ENCODE measurements around the gene PRSS53.

PRSS53 gene

GRCh38 chr16:31077024-31077423, 11.7 kb downstream of the PRSS53 start:
- DNase-seq = no peak

DNA sequence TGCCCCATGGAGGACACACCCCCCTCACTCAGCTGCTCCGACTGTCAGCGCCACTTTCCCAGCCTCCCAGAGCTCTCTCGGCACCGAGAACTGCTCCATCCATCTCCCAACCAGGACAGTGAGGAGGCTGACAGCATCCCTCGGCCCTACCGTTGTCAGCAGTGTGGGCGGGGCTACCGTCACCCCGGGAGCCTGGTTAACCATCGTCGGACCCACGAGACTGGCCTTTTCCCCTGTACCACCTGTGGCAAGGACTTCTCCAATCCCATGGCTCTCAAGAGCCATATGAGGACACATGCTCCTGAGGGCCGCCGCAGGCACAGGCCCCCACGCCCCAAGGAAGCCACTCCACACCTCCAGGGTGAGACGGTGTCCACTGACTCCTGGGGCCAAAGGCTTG, 12.4 kb downstream of the PRSS53 start:
- no peak for DNase-seq

- DNase-seq = no peak
Observed at GRCh38 chr16:31074814-31075183, 13.9 kb downstream of the PRSS53 start.

GRCh38 chr16:31073970-31074813, 14.6 kb downstream of the PRSS53 start, which contains the start of the genes ZNF646 and ZNF668:
TSS of gene ZNF646 (plus strand) at chr16:31074422. CDS start at chr16:31076325, 1,903 bp downstream.
TSS of gene ZNF668 (minus strand) at chr16:31074240. CDS start at chr16:31064459, 9,781 bp downstream.
- peak; percentile 96 for DNase-seq

DNA sequence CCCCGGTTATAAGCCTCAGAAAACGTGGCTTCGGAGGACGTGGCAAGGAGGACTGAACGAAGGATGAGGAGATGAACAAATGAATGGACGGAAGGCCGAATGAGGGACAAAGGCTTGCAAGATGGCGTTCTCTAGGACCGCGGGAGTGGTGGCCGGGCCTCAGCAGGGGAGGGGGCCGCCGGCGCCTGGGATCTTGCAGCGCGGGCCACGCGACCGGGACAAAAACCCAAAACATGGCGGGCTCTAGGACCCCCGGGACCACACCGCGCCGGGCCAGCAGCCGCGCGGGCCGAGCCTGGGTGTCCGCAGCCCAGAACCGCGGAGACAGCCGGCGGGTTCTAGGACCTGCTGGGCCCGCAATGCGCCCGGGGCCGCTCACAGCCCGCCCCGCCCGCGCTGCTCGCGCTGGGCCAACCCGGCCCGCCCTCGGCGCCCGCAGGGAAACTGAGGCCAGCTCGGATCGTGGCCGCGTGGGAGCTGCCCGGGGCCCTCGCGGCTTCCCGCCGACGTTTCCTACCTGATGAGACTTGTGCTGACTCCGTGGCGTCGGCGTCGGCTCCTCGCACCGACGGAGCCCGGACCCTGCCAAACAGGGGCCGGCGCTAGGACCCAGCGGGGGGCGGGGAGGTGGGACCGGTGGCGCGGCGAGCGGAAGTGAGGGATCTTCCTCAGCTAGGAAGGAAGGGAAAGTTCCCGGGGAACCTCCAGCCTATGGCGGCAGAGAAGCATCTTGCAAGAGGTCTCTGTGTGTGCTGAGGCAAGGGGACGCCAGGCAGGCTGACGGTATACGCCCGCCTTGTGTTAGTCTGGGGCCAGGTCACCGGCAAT, 15.4 kb downstream of the PRSS53 start:
- peak; percentile 67 for DNase-seq

GRCh38 chr16:31072540-31073141, 16.1 kb downstream of the PRSS53 start:
- DNase-seq = no peak

DNA sequence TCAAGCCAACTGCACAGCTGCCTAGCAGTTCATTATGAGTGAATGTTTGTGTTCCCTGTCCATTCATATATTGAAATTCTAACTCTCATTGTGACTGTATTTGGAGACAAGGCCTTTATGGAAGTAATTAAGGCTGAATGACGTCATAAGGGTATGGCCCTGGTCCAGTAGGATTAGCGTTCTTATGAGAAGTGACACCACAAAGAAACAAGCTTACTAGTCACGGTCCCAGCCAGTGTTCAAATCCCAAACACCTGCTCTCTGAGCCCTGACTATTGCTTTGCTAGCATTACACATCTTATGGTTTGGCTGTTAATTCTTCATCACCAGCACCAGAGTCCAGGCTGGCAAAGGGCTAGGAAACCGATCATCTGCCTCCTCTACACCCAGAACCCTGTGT, 16.9 kb downstream of the PRSS53 start:
- no peak for DNase-seq

- DNase-seq = no peak
Observed at GRCh38 chr16:31067342-31067741, 21.4 kb downstream of the PRSS53 start.

GRCh38 chr16:31064882-31065461, 23.8 kb downstream of the PRSS53 start:
- DNase-seq = no peak

- no peak for DNase-seq
Observed at GRCh38 chr16:31063843-31064611, 24.7 kb downstream of the PRSS53 start.

DNA sequence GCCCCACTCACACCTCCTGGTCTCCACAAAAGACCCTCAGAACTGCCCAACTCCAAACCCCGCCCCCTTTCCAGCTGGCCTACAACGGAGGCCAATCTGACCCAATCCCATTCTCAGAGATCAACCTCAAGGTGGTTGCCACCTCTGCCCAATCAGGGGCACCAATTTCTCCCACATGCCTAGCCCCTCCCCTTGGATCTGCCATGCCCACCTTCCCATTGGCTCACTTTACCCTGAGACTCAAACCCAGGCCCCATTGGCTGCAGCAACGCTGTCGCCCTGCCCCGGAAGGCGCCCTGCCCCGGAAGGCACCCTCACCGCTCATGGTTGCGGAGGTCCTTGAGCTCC, 25.3 kb downstream of the PRSS53 start:
- no peak for DNase-seq

- no peak for DNase-seq
Observed at GRCh38 chr16:31061813-31062440, 26.8 kb downstream of the PRSS53 start.

- DNase-seq = no peak
Observed at GRCh38 chr16:31061126-31061812, 27.5 kb downstream of the PRSS53 start.

- no peak for DNase-seq
Observed at GRCh38 chr16:31055613-31056012, 33.1 kb downstream of the PRSS53 start.

- no peak for DNase-seq
Observed at GRCh38 chr16:31052114-31052513, 36.6 kb downstream of the PRSS53 start.

- no peak for DNase-seq
Observed at GRCh38 chr16:31050280-31051030, 38.3 kb downstream of the PRSS53 start.

- no peak for DNase-seq
Observed at GRCh38 chr16:31043898-31044481, 44.8 kb downstream of the PRSS53 start.

- DNase-seq = no peak
Observed at GRCh38 chr16:31043352-31043751, 45.4 kb downstream of the PRSS53 start.

GRCh38 chr16:31042866-31043265, 45.9 kb downstream of the PRSS53 start:
- DNase-seq = no peak

- DNase-seq = no peak
Observed at GRCh38 chr16:31038993-31039392, 49.8 kb downstream of the PRSS53 start.
